ENCODE results near the gene UFM1.

- TF ChIP-seq POLR2A (IDR thresholded peaks at IDR 0.05) (no peak), CTCF (IDR thresholded peaks at IDR 0.05) (no peak)
Observed at GRCh38 chr13:38382946-38383345, 33.3 kb downstream of the UFM1 start.

Data from lower leg skin (tissue), 3 donors.